ENCODE measurements around the gene EEF1AKMT1.

The EEF1AKMT1 gene, protein sequence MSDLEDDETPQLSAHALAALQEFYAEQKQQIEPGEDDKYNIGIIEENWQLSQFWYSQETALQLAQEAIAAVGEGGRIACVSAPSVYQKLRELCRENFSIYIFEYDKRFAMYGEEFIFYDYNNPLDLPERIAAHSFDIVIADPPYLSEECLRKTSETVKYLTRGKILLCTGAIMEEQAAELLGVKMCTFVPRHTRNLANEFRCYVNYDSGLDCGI

DNA sequence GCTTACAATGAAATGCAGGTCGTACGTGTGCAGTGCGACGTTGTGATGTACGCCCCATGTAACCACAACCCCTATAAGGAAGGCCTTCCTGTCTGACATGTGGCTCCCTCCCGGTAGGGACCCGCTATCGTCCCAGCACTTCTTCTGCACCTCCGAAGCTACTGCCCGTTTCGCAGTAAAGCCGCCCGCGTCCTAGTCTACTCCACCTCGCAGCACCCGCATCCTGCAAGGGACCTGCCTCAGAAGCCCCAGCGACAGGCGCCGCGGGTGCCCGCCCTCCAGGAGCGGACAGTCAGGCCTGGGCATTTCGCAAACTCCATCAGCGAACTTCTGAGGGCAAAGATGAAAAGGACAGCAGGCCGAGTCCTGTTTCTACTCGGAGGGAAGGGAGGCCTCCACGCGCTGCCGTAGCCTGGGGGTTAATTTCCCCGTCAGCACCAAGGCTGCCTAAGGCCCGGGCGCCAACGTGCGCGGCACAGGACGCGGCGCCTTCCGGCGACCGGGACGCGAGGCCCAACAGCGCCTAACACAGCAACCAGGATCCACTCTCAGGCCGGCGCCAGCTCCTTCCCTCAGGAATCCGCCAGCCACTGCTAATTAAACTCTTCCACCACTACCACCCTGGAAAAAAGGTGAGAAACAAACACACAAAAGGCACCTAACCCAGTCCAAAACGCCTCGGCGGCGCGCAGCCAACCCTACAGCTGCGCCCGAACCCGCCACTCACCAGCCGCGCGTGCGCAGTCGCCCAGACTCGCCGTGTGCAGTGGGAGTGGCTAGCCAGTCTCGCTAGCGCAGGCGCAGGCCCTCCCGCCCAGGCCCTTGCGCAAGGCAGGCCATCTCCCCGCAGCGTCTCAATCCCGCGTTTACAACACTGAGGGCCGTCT is at the start of gene EEF1AKMT1:
TSS of gene EEF1AKMT1 (minus strand) at position 768 of the 887 bp plus-strand sequence. CDS start 16,363 bp downstream, outside the sequence.
- FAIRE-seq, result no peak

DNA sequence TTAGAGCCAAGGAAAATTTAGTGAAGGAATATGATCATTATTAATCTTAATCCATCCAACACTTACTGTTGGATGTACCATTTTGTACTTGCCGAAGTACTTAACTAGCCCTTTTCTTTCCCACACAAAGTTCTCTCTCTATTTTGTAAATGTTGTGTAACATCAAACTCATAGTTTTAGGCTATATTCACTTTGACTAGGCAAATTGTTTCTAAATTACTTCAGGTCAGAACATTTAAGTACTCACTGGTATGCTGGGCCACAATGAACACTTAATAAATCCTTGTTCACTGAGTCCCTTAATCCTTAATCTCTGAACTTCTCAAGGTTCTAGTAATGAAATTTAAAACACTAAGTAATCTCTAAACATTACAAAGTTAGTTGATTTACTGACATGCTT is 49.3 kb upstream of the EEF1AKMT1 start:
- FAIRE-seq, result no peak

DNA sequence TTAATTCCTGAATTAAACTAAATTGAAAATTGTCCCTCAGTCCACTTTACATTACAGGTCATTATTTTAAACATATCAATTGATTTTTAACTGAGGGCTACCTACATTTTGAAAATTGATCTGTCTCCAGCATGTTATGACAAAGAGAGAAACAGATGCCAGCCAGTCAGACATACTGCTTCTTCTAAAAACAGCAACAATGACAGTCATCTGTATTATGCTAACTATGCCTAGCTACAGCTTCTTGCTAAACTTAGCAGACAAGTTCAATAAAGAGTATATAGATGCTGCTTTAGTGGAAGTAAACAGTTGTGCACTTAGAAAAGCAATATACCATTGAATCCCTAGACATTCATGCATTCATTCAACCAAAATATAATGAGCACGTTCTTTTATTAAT is 48.6 kb upstream of the EEF1AKMT1 start:
- FAIRE-seq, result no peak

DNA sequence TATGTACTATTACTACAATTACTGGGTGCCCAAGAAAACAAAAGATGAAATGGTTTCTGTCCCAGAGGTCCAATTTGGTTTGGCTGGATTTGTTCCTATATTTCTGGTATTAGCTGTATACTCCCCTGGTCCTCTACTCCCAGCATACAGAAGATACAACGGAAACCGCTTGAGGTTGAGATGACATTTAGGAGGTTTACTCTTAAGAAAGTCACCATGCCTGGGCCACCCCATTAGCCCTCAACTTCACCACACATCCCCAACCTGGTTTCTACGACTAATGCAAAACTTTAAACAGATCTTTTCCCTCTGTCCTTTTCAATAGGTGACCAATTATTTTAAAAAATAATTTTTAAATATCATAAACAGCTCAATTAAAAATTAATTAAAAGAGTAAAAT is 46.0 kb upstream of the EEF1AKMT1 start:
- FAIRE-seq, result no peak

DNA sequence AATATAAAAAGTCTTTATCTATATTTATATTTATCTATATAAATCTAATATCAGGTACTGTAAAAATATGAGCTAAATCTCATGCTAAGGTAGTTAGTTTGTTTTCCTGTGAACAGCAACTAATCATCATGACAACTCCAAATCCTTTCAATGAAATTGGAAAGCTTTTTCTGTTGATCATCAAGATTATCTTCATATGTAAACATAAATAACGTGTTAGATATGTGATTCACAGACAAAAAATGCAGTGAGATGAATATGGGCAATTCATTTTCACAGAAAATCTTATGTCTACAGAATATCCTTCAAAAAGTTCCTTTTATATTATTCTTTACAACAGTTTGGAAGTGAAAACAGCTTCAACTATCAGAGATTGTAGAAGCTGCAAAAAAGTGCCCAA is 41.7 kb upstream of the EEF1AKMT1 start:
- FAIRE-seq, result no peak

DNA sequence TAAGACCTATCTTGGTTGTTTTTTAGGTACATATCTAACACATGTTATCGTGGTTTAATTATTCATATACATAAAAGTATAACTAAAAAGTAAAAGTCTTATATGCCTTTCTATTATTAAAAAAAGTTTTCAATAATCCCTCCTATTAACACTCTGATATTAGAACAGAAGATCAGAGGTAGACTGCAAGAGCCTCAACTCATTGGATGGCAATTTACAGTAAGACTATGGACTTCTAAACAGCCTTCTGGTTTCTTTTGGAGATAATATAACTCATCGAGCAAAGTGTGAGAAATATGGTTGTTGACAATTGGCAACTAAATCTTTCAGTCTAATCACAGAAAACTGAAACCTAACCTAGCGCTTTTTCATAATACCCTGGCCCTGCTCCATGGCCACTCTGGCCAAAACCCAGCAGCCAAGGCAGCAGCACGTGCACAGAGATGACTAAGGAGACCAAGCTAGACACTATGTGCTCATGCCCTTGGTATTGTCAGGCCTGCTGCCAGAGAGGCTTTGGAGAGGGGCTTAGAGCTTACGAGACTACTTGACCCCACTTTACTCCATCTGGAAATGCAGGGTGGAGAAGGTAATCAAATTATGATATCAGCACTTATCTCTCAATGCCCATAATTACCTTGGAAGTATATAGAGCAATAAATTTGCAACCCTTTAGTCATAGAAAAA is 40.6 kb upstream of the EEF1AKMT1 start:
- FAIRE-seq, result no peak

DNA sequence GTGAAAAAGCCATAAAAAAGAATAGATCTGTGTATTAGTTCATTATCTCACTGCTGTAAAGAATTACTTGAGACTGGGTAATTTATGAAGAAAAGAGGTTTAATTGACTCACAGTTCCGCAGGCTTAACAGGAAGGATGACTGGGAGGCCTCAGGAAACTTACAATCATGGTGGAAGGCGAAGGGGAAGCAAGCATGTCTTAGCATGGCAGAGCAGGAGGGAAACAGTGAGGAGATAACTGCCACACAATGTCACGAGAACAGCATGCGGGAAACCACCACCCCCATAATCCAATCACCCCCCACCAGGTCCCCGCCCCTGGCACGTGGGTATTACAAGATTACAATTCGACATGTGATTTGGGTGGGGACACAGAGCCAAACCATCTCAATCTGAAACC is 39.1 kb upstream of the EEF1AKMT1 start:
- FAIRE-seq, result no peak

DNA sequence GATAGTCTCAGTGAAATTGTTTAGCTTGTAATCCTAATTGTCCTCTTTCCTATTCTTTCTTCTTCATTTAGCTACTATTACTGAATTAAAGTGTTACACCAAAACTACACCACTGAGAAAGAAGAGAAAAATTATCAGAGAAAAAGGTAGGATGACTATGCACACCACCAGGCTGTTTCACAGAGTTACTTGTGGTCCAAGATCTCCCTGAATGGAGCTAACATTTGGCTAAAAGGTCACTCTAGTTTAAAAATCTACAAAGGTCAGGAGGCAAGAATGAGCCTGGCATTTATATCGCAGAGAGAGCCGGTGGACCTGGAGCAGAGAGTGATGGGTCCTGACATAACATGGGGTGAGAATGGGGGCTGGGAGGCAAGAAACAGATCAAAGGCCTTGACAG is 37.0 kb upstream of the EEF1AKMT1 start:
- FAIRE-seq, result no peak

DNA sequence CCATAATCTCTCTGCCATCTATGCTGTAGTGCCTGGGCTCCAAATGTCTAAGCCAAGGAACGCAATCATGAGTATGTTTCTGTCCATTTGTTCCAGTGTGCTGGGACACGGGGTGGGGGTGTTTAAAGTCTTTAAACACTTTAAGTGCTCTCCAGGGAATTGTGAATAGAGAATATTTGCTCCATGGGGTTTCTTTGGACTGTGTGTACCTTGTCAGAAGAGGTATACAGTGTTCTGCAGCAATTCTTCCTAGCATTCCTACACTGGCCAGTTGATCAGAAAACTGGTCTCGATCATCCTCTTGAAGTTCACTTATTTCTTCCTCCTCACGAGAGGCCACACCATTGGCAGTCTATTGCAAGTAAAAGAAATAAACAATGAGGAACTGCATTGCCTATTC is 35.1 kb upstream of the EEF1AKMT1 start:
- no peak for FAIRE-seq

DNA sequence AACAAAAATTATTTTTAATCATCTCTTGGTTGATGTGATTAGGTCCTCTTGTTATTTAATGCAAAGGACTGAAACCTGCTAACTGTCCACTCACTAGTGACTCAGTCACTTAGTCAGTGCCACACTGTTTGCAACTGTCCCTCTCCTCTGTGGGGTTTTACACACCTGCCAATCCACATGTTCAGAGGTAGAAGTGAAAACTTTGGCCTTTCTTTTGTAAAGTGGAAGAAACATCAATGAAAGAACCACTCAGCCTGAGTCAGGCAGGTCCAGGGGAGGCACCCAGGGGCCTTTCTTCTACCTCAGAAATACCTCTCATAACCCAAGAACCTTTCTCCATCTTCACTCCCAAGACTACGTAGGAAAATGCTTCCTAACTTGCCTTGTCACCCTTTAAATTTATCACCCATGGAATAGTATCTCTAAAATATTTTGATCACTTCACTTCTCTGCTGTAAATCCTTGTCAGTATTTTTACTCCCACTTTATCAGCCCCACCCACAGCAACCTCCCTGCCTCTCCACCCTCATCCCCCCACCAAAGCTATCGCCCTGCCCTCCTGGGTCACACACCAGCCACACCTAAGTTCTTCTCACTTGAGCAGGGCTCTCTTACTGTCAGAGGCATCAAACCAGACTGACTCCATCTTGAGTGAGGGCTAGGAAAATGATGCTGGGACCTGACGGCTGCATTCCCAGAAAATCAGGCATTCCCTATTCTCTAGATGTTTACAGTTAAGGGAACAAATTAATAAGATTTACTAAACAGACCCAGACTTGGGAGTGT is 29.6 kb upstream of the EEF1AKMT1 start:
- FAIRE-seq, result no peak

DNA sequence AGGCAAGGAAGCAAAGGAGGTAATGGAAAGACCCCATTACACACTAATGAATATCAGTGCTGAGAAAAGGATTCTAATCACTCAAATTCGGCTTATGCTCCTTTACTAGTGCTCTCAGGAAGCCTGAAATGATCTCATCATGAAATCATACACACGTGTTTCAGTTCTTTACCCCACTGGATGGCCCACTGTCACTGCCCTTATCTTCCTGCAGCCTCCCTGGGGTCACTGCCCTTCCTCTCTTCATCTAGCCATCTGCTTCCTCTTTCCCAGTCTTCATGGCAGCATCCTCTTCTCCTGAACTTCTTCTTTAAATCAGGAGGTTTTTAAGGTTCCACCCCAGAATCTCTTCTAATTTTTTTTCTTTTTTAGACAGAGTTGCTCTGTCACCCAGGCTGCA is 27.9 kb upstream of the EEF1AKMT1 start:
- no peak for FAIRE-seq

DNA sequence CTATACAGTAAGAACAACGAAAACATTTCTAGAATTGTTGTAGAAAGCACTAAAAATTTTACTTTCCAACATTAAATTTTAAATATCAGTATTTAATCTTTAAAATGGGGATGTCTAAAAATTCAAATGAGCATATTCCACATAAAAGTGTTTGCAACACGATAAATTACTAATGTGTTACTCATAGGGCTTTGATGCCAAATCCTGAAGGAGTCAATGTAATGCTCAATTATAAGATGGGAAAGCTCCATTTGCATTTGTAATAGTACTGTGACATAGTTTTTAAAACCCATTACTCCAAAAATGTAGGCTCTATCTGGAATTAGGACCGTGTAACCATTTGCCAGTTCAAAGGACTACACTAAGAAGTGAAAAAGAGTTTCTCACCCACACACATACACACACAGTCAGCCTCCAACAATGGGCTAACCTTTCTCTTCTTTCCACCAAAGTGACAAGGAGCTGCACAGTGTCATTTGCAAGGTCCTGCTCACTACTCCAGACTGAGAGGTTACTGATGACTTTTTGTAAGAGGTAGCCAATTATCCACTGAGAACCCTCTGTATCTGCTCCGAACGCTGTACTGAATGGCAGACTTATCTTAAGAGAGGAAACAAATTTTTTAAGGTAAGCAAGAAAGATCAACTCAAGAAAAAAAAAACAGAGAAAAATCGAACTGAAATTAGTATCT is 26.1 kb upstream of the EEF1AKMT1 start:
- FAIRE-seq, result no peak

DNA sequence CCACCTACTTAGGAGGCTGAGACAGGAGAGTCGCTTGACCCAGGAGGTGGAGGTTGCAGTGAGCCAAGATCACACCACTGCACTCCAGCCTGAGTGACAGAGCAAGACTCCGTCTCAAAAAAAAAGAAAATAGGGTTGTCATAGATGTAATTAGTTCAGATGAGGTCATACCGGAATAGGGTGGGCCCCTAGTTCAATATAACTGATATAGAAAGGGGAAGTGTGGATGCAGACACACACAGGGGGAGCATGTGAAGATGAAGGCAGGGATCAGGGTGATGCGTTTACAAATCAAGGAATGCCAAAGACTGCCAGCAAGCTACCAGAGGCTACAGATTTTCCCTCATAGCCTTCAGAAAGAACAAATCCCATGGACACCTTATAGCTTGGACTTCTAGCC is 24.3 kb upstream of the EEF1AKMT1 start:
- FAIRE-seq, result no peak

DNA sequence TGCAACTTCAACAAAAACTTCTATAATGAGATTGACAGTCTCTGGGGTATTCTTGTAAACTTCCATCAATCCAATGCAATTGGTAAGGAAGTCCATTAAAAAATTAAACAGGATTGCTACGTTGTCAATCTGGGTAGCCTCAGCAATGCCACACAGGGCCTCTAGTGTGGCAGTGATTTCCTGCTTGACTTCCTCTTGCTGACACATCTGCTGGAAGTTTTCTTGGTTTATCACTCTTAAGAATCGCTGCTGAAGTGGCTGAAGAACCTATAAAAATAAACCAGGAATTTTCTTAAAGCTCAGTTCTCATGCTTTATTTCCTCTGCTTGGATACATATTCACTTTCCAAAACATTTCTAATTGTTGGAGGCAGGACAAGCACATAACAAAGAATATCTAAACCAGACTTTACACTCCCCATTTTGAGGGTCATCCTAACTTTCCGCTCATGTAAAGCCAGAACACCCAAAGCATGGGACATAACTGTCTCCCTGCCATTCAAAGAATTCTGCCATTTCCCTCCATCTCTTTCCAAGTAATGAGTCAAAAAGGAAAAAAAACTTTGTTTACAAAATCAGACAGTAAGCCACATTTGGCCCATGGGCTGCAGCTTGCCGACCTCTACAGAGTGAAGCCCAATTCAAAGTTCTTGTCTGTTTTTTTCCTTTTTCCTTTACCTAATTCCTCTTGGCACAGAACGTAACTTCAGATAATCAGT is 23.2 kb upstream of the EEF1AKMT1 start:
- FAIRE-seq, result no peak

DNA sequence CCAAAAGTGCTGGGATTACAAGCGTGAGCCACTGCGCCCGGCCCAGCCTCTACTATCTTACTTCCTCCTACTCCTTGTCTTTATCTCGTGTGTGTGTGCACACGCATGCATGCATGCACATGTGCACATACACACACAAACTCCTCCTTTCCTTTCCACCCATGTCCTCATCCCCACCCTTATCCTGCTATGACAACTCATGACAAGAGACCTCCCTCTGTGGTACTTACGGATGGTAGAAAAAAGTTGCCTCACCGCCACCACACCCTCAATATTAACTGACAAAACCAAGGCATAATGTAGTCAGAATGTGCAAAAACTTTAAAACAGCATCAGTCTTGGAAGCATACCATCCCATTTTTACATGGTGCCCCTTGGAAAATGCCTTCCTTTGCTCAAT is 15.9 kb upstream of the EEF1AKMT1 start:
- no peak for FAIRE-seq

DNA sequence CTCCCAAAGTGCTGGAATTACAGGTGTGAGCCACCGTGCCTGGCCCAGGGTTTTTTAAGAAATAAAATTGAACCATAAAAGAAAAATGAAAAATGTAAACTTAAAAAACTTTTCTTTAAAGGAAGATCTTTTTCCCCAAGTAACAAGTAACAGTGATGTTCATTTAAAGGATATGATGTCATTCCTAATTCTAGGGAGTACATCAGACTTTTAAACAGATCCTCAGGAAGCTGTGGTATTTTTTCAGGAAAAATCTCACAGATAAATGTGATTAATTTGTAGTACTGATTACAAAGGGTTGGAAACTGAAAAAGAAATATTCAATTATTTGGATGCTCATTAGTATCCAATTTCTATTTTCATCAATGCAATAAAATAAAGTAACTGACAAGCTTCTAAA is 14.6 kb upstream of the EEF1AKMT1 start:
- FAIRE-seq, result no peak

DNA sequence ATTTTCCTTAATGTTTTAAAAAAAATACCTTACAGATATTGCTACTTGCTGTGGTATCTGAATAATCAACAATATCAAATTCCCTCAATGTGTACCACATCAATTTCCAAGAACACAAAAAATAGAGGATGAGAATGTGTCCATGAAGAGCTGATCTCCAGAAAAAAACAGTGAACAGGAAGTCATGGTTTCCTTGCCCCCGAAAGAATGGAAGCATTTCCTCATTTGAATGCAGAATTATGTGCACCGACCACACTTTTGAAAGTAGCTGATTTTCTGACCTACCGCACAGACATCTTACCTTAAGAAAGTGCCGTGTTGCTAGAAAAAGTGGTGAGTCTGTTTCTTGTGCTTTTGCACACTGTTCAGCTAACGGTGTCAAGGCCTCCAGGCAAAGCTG is 13.4 kb upstream of the EEF1AKMT1 start:
- no peak for FAIRE-seq

DNA sequence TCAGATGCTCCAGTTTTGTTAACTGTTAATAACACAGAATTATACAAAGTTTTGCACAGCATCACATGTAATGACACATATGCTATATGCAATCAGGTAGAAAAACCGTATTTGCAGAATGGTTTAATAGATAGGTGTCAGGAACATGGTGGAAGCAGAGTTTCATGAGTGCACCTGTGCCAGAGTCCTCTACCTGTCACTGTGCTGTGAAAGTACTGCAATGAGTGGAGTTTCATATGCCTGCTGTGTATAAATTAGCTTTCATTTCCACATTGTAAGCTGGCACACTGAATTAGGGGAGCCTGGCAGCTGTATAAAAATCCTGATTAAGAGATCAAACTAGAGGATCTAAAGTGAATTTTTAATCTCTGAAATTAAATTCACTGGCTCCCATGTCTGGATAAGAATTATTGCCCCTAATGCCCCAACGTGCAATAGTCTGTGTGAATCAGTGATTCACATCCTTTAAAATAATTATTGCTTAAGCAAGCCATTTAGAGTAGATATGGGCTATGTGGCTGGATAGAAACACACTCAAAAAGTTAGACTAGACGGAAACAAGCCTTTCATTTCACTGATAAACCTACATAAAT is 8.5 kb upstream of the EEF1AKMT1 start:
- no peak for FAIRE-seq

DNA sequence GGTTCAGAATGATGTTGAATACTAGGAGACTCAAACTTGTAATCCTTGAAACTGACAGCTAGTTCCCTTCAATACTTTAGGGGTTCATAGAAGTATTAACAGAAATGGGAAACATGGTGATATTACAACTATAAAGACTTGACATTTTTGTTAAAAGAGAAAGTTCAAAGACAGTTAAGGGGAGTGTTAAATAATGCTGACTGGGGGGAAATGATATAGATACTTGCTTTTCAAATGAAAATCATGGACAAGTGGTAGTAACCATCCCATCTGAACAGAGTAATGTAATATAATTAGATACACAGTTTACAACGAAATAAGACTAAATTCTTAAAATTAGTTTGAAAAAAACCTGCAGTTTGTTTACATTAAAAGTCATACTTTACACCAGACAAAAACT is 6.6 kb upstream of the EEF1AKMT1 start:
- FAIRE-seq, result no peak

DNA sequence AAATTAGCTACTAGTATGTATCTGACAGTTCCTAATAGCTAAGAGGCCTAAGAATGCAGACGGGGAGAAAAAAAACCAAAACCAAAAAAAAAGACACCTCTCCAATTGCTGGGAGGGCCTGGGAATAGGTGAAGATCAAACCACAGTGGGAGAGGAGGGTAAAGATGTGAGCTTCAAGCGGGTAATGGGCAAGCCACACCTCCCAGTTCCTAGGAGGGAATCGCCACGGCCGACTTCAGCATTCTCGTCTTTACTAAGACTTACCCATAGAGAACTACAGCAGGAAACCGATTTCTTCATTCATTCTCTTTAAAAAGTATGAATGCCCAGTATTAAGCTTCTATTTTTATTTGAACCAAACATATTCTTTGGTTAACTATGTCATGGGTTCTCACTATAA is 5.6 kb upstream of the EEF1AKMT1 start:
- no peak for FAIRE-seq

DNA sequence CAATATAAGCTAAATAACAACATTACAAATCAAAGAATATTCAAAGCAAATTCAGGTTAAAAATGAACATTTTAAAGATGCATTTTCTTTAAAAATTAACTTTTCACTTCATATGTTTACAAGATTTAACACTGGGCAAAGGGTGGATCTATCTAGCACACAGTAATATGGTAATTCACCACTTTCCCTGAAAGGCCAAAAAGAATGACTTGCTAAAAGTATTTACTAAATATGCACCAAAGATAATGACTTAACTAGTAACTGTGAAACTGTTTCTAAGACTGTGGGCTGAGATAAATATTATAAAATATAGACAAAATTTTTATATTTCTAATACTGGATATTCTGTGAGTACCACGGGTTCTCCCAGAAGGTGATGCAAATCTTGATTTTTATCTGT is 4.5 kb upstream of the EEF1AKMT1 start:
- no peak for FAIRE-seq

All from TTC549 (cell line).